Posterior cingulate gyrus (tissue), 11 donors: ENCODE results near the gene OR1I1.

Source experiments
- DNase-seq, 10 donors: peaks; one replicate each; pipeline versions ENCODE4 v3.0.0 to v3.0.0-alpha.2; 2020 to 2021; ENCODE audit warnings: mixed read lengths in 3 of 10
- intact Hi-C: fragments of 100-400 bp; cut with DNase I; formaldehyde crosslinking; loops from one replicate; pipeline ENCODE4 v1.15.1; 2023

OR1I1 gene

DNA sequence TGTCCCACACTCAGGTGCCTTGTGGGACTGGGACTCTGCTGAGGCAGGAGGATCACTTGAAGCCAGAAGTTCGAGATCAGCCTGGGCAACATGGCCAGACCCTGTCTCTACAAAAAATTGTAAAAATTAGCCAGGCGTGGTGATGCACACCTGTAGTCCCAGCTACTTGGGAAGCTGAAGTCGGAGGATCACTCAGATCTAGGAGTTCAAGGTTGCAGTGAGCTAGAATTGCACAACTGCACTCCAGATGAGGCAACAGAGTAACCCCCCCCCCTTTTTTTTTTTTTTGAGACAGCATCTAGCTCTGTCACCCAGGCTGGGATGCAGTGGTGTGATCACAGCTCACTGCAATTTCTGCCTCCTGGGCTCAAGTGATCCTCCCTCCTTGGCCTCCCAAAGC, 14.2 kb downstream of the OR1I1 start:
- intact Hi-C loops, result loop anchor here (10.0 kb wide), 1 partner anchor 159 kb away; no protein-coding TSS in a partner anchor
- peak in 2 of 10 donors; percentile 10 to 18 for DNase-seq

DNA sequence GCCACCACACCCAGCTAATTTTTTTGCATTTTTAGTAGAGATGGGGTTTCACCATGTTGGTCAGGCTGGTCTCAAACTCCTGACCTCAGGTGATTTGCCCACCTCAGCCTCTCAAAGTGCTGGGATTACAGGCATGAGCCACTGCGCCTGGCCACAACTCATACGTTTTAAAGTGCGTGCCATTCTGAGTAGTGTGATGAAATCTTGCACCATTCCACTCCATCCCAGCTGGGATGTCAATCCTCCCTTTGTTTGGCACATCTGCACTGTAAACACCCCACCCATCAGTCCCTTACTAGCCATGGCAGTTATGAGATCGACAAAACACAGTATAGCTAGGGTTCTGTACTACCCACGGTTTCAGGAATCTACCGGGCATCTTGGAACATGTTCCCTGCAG, 16.0 kb downstream of the OR1I1 start:
- intact Hi-C loops, result loop anchor here (10.0 kb wide), 1 partner anchor 157 kb away; no protein-coding TSS in a partner anchor
- DNase-seq, result peak in 1 of 10 donors; percentile 22

GRCh38 chr19:15098460-15098859, 16.4 kb downstream of the OR1I1 start:
- intact Hi-C loops, result loop anchor here (10.0 kb wide), 1 partner anchor 156 kb away; no protein-coding TSS in a partner anchor

GRCh38 chr19:15099017-15099582, 17.1 kb downstream of the OR1I1 start:
- DNase-seq, result peak in 1 of 10 donors; percentile 20
- intact Hi-C loops, result loop anchor here (10.0 kb wide), 1 partner anchor 156 kb away; no protein-coding TSS in a partner anchor

More at GRCh38 chr19:15098460-15098859, 16.4 kb downstream of the OR1I1 start:
- no peak for DNase-seq

- intact Hi-C loops, result no loop called here
These were observed 19.6 kb downstream of the OR1I1 start for GRCh38 chr19:15101479-15102082.

GRCh38 chr19:15104003-15104402, 22.0 kb downstream of the OR1I1 start:
- intact Hi-C loops, result no loop called here
- DNase-seq, result peak in 1 of 10 donors; percentile 9

More at GRCh38 chr19:15101479-15102082, 19.6 kb downstream of the OR1I1 start:
- DNase-seq, result peak in 1 of 10 donors; percentile 25

DNA sequence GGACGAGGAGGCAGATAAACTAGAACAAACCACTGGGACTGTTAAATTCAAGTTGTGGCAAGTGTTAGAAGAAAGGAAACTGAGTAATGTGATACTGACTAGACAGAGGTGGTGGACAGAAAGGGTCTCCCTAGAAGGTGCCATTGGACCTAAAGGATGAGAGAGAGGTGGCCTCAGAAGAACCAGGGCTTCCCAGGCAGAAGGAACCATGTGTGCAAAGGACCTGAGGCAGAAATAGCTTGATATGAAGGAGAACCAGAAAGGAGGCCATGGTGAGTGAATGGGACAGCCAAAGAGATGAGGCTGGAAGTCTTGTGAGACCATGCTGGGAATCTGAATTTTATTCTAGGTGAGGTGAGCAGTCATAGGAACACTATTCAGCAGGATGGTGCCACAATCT, 22.4 kb downstream of the OR1I1 start:
- intact Hi-C loops, result no loop called here
- DNase-seq, result no peak

DNA sequence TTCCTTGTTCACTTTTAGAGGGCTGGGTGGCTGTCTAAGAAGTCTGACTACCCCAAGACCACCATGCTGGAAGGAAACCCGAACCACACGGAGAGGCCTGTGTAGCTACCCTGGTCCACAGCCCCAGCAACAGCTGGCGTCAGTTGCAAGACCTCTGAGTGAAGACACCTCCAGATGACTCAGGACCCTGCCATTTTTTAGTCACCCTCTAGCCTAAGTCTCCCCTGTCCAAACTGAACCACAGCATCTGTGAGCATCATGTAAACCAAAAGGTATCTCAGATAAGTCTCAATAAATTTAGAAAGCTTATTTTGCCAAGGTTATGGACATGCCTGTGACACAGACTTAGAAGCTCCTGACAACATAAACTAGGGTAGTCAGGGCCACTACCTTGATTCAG, 23.0 kb downstream of the OR1I1 start:
- peak in 2 of 10 donors; percentile 0 to 37 for DNase-seq
- intact Hi-C loops, result no loop called here

- intact Hi-C loops, result no loop called here
- peak in 2 of 10 donors; percentile 73 to 83 for DNase-seq
These were observed 25.3 kb downstream of the OR1I1 start, which contains the start of gene SYDE1 for GRCh38 chr19:15107061-15108010. TSS of gene SYDE1 (plus strand) at chr19:15107401. CDS start at chr19:15107434, 33 bp downstream.

DNA sequence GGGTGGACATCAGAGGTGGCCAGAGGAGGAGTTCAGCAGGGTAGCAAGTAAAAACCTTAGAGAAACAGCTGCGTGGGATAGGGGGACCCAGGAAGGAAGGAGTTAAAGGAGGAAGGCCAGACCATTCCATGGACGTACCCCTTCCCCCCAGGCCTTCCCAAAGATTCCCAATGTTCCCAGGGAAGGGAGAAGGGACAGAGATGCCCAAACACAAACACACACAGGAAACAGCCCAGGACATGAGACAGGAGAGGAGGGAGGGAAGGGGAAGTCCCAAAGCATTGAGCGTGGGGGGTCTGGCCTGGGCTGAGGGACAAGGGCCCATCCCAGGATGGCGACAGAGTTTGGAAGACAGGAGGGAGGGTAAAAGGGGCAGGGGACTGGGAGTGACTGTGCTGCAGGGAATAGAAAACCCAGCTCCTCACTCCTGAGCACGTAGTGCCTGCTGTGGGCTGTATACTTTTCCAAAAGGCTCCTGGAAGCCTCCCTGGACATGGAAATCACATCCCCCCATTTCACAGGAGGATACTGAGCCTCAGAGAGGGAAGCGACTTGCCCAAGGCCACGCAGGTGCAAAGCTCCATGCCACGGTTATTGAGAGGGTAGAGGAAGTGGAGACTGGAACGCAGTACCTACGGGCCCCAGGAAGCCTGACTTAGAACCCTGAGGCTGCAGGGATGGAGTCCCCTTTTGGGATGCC, 26.3 kb downstream of the OR1I1 start:
- DNase-seq, result no peak
- intact Hi-C loops, result no loop called here

- intact Hi-C loops, result no loop called here
- peak in 1 of 10 donors; percentile 65 for DNase-seq
These were observed 27.1 kb downstream of the OR1I1 start for GRCh38 chr19:15108845-15109767.

DNA sequence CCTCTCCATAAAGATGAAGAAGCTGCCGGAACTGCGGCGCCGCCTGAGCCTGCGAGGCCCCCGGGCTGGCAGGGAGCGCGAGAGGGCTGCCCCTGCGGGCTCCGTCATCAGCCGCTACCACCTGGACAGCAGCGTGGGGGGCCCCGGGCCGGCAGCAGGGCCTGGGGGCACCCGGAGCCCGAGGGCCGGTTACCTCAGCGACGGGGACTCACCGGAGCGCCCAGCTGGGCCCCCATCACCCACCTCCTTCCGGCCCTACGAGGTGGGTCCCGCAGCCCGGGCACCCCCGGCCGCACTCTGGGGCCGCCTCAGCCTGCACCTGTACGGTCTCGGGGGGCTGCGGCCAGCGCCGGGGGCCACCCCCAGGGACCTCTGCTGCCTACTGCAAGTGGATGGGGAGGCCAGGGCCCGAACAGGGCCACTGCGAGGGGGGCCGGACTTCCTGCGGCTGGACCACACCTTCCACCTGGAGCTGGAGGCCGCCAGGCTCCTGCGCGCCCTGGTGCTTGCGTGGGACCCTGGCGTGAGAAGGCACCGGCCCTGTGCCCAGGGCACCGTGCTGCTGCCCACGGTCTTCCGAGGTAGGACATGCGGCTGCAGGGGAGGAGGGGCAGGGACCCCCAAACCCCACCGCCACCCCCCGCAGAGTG, 27.9 kb downstream of the OR1I1 start:
- intact Hi-C loops, result no loop called here
- DNase-seq, result peak in 1 of 10 donors; percentile 77

DNA sequence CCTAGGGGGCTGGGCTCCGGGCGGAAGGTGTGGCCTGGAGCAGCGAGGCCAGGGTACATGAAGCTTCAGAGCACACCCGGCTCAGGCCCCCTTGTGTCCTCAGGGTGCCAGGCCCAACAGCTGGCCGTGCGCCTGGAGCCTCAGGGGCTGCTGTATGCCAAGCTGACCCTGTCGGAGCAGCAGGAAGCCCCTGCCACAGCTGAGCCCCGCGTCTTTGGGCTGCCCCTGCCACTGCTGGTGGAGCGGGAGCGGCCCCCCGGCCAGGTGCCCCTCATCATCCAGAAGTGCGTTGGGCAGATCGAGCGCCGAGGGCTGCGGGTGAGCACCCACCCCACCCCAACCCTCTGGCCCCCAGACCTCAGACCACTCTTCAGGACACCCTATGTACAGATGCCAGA, 28.4 kb downstream of the OR1I1 start:
- intact Hi-C loops, result no loop called here
- DNase-seq, result peak in 1 of 10 donors; percentile 81

DNA sequence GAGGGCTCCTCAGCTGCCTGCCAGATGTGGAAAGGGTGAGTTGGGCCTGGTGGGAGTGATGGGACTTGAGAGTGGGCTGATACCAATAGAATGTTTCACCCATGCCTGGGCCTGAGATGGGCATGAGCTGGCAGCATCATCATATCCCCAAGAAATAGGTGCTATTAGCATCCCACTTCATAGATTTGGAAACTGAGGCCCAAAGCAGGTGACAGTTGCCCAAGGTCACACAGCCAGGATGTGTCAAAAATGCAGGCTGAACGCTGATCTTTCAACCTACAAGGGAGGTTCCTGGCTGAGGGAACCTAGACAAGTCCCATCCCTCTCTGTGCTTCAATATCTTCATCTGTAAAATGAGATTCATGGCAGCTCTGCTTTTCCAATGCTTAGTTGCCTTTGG, 29.7 kb downstream of the OR1I1 start:
- no peak for DNase-seq
- intact Hi-C loops, result no loop called here

- peak in 1 of 10 donors; percentile 36 for DNase-seq
- intact Hi-C loops, result no loop called here
These were observed 30.4 kb downstream of the OR1I1 start for GRCh38 chr19:15112385-15112784.

- intact Hi-C loops, result no loop called here
- DNase-seq, result peak in 2 of 10 donors; percentile 83 to 86
These were observed 31.5 kb downstream of the OR1I1 start for GRCh38 chr19:15113245-15114152.

DNA sequence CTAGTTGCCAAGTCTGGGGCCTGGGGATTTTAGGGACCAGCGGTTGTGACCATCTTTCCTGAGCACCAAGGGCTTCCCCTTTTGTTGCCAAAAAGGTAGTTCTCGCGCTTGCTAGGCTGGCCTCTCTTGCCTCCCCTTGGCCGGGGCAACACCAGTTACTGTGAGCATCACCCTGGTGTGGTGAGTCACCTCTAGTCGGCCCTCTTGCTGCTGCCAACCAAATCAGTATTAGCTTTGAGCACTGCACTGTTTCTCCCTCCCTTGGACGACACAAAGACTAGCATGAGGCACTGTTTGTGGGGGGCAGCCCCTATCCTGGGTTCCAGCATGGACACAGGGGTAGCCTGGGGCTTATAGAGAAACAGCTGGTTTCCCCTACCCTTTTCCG, 32.1 kb downstream of the OR1I1 start:
- intact Hi-C loops, result no loop called here

More for the DNA sequence above, 32.1 kb downstream of the OR1I1 start:
- DNase-seq, result peak in 1 of 10 donors; percentile 50
